ENCODE data around the gene ROR1. TPM values are rescaled to one million over a fixed set of nuclear protein-coding genes. Genes with fewer than 3 reads are reported as not detected.

ROR1 gene
- 12.6 and 16.6 TPM in 2 replicates for total RNA-seq

DNA sequence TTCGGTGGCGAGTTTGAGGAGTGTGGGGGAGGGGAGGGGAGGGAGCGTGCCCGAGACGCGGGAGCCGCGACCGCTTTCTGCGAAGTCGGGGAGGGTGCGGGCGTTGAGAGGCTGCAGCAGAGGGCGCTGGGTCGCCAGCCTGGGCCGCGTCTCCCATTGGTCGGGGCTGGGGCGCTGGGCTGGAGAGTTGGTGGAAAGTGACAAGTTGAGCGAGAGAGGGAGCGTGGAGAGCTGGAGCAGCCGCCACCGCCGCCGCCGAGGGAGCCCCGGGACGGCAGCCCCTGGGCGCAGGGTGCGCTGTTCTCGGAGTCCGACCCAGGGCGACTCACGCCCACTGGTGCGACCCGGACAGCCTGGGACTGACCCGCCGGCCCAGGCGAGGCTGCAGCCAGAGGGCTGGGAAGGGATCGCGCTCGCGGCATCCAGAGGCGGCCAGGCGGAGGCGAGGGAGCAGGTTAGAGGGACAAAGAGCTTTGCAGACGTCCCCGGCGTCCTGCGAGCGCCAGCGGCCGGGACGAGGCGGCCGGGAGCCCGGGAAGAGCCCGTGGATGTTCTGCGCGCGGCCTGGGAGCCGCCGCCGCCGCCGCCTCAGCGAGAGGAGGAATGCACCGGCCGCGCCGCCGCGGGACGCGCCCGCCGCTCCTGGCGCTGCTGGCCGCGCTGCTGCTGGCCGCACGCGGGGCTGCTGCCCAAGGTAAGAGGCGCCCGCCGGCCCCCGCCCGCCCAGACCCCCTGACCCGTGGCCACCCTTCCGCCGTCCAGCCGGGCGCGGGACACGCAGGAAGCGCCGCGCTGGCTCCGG, at the start of gene ROR1:
TSS of gene ROR1 (plus strand) at position 203 of the 802 bp plus-strand sequence.

DNA sequence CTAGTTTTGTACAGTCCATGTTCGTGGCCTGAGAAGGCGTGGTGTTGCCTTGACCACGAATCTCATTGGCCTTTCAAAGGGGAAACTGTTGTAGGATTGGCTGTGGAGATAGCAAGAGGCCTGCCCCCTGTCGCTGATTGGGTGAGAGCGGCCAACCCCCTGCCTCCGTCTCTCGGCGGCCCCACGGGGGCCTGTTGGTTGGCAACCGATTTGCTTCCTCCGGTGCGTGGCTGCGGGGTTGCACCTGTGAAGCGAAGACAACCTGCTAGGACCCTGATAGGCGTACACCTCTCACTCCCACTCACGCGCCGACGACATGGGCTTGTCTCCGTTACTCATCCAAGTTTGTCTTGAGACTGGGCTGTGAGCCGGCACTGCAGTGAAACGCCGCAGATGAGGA, 429.6 kb downstream of the ROR1 start, which contains the start of gene UBE2U:
TSS of gene UBE2U (plus strand) at position 204 of the 400 bp plus-strand sequence. CDS start 428 bp downstream, outside the sequence.

Other genes starting within 250 kb of the ROR1 start
- gene PGM1, start 180.6 kb upstream of the ROR1 start, total RNA-seq: 124 and 178 TPM in 2 replicates

Measured in smooth muscle cell of the pulmonary artery (primary cell).